H1 (cell line): ENCODE measurements around the gene SMIM13. TPM values are rescaled to one million over a fixed set of nuclear protein-coding genes. Genes with fewer than 3 reads are reported as not detected.

Experiments
- CTCF ChIA-PET: fragments of 300-600 bp; sonication (Branson Sonifier 250); formaldehyde crosslinking; loops from one replicate; lab custom pipeline; 2021; ENCODE audit not compliant: partially characterized antibody; lab: Charles Lee
- POLR2A ChIA-PET: fragments of 300-600 bp; sonication (Branson Sonifier 250); formaldehyde crosslinking; loops from one replicate; lab custom pipeline; 2021; ENCODE audit warnings: inconsistent platforms; ENCODE audit not compliant: partially characterized antibody; lab: Charles Lee
- DNase-seq, 2 experiments: peaks; one replicate each; pipeline versions ENCODE4 v3.0.0 to v3.0.0-alpha.2; 2010 to 2022; ENCODE audit warnings: low spot score in 2 of 2, low read depth in 1 of 2, mixed read lengths in 1 of 2
- FAIRE-seq: peaks from 2 replicates; lab custom pipeline; 2011; peaks lifted over from hg19 to GRCh38; lab: Jason Lieb, UNC
- H2AFZ ChIP-seq: 2 replicates; pipeline ENCODE4 v1.8.1; 2012; ENCODE audit warnings: low read length, inconsistent platforms
- H2AK5ac ChIP-seq: 2 replicates; pipeline ENCODE4 v1.6.1; 2013; ENCODE audit warnings: low read depth, low read length
- H2BK120ac ChIP-seq: replicated peaks from 2 replicates; pipeline ENCODE3; 2013; ENCODE audit warnings: low read depth, low read length, inconsistent platforms
- H2BK12ac ChIP-seq: 2 replicates; pipeline ENCODE4 v1.6.1; 2013; ENCODE audit warnings: low read depth, low read length
- H2BK15ac ChIP-seq: 2 replicates; pipeline ENCODE4 v1.6.1; 2013; ENCODE audit warnings: low read length
- H2BK20ac ChIP-seq: 2 replicates; pipeline ENCODE4 v1.6.1; 2013; ENCODE audit warnings: low read length
- H2BK5ac ChIP-seq: 2 replicates; pipeline ENCODE4 v1.6.1; 2013; ENCODE audit warnings: low read depth, low read length
- H3K14ac ChIP-seq: 2 replicates; pipeline ENCODE4 v1.6.1; 2013; ENCODE audit warnings: inconsistent platforms; ENCODE audit not compliant: insufficient read length
- H3K18ac ChIP-seq: 2 replicates; pipeline ENCODE4 v1.6.1; 2013; ENCODE audit warnings: low read length; ENCODE audit errors: extremely low read depth
- H3K23ac ChIP-seq: 2 replicates; pipeline ENCODE4 v1.6.1; 2013; ENCODE audit warnings: inconsistent platforms; ENCODE audit not compliant: insufficient read length
- H3K23me2 ChIP-seq: 2 replicates; pipeline ENCODE4 v1.6.1; 2013; ENCODE audit warnings: low read depth, low read length
- H3K27ac ChIP-seq: 2 replicates; pipeline ENCODE4 v1.6.1; 2011; ENCODE audit warnings: low read depth, low read length, inconsistent platforms
- H3K27me3 ChIP-seq, 4 experiments: replicated peaks in 1 of 4; 1 replicate in 1 of 4; 2 replicates in 3 of 4; pipeline versions ENCODE4 v1.6.1 to v1.8.1; 2011 to 2013; ENCODE audit warnings: low read length in 3 of 4, mild to moderate bottlenecking in 3 of 4, inconsistent platforms in 2 of 4, mixed read lengths in 2 of 4, moderate library complexity in 1 of 4; ENCODE audit not compliant: control insufficient read depth in 3 of 4, insufficient read depth in 3 of 4; ENCODE audit errors: extremely low read depth in 1 of 4
- H3K36me3 ChIP-seq, 4 experiments: 2 replicates each; pipeline versions ENCODE4 v1.6.1 to v1.8.1; 2011 to 2013; ENCODE audit warnings: mild to moderate bottlenecking in 4 of 4, low read length in 3 of 4, moderate library complexity in 2 of 4, control low read depth in 1 of 4, inconsistent platforms in 1 of 4; ENCODE audit not compliant: insufficient read depth in 4 of 4, control insufficient read depth in 2 of 4
- H3K4ac ChIP-seq: replicated peaks from 2 replicates; pipeline ENCODE3; 2013; ENCODE audit warnings: low read length, low read depth, mixed read lengths, inconsistent platforms; ENCODE audit not compliant: insufficient read length
- H3K4me1 ChIP-seq, 4 experiments: replicated peaks in 1 of 4; 1 replicate in 1 of 4; 2 replicates in 3 of 4; pipeline versions ENCODE4 v1.6.1 to v1.8.1; 2011 to 2013; ENCODE audit warnings: low read length in 3 of 4, inconsistent platforms in 2 of 4, mixed read lengths in 1 of 4; ENCODE audit not compliant: insufficient read depth in 4 of 4, control insufficient read depth in 3 of 4
- H3K4me2 ChIP-seq, 2 experiments: 2 replicates each; pipeline versions ENCODE4 v1.6.1 to v1.8.1; 2011 to 2013; ENCODE audit warnings: low read depth in 2 of 2, low read length in 2 of 2, control low read depth in 1 of 2, inconsistent platforms in 1 of 2, mild to moderate bottlenecking in 1 of 2; ENCODE audit not compliant: insufficient read depth in 1 of 2
- H3K4me3 ChIP-seq, 4 experiments: fragments of 200-600, 300-600 bp in 1 of 4; sonication (generic), shearing (Covaris generic), sonication (Bioruptor Twin) in 1 of 4; 2 replicates each; pipeline versions ENCODE4 v1.5.1 to v1.8.1; 2011 to 2016; ENCODE audit warnings: low read length in 4 of 4, low read depth in 3 of 4, control low read depth in 2 of 4, inconsistent platforms in 2 of 4, mild to moderate bottlenecking in 2 of 4, mixed read lengths in 1 of 4, moderate library complexity in 1 of 4; ENCODE audit not compliant: insufficient read depth in 2 of 4; ENCODE audit errors: extremely low read depth in 1 of 4
- H3K56ac ChIP-seq: replicated peaks from 2 replicates; pipeline ENCODE3; 2013; ENCODE audit warnings: low read depth, mild to moderate bottlenecking, mixed read lengths, low read length, inconsistent platforms; ENCODE audit not compliant: insufficient read length
- H3K79me1 ChIP-seq: 2 replicates; pipeline ENCODE4 v1.6.1; 2013; ENCODE audit warnings: low read depth, low read length, control low read depth
- H3K79me2 ChIP-seq, 2 experiments: 2 replicates each; pipeline versions ENCODE4 v1.6.1 to v1.8.1; 2012 to 2013; ENCODE audit warnings: low read length in 2 of 2, mild to moderate bottlenecking in 2 of 2, inconsistent platforms in 1 of 2; ENCODE audit not compliant: insufficient read depth in 2 of 2, control insufficient read depth in 1 of 2
- H3K9ac ChIP-seq, 4 experiments: replicated peaks in 1 of 4; 1 replicate in 1 of 4; 2 replicates in 3 of 4; pipeline versions ENCODE4 v1.6.1 to v1.8.1; 2011 to 2013; ENCODE audit warnings: low read depth in 3 of 4, low read length in 3 of 4, control low read depth in 2 of 4, mild to moderate bottlenecking in 2 of 4, moderate library complexity in 2 of 4, inconsistent platforms in 1 of 4; ENCODE audit errors: extremely low read depth in 1 of 4
- H3K9me3 ChIP-seq, 2 experiments: 2 replicates each; pipeline versions ENCODE4 v1.6.1 to v1.8.1; 2012 to 2013; ENCODE audit warnings: mild to moderate bottlenecking in 2 of 2, moderate library complexity in 2 of 2, control low read depth in 1 of 2, inconsistent platforms in 1 of 2, low read depth in 1 of 2, low read length in 1 of 2, mixed read lengths in 1 of 2; ENCODE audit not compliant: insufficient read depth in 2 of 2
- H4K20me1 ChIP-seq, 2 experiments: replicated peaks in 1 of 2; 2 replicates each; pipeline versions ENCODE3 to v1.8.1; 2011 to 2013; ENCODE audit warnings: inconsistent platforms in 2 of 2, low read length in 2 of 2, mild to moderate bottlenecking in 1 of 2; ENCODE audit not compliant: insufficient read depth in 2 of 2, control insufficient read depth in 1 of 2
- H4K5ac ChIP-seq: 2 replicates; pipeline ENCODE4 v1.6.1; 2013; ENCODE audit warnings: low read length, low read depth, mixed read lengths, inconsistent platforms; ENCODE audit not compliant: insufficient read length
- H4K8ac ChIP-seq: 2 replicates; pipeline ENCODE4 v1.8.0; 2013; ENCODE audit warnings: mild to moderate bottlenecking, moderate library complexity, low read length, inconsistent platforms; ENCODE audit not compliant: insufficient read depth; ENCODE audit errors: extremely low read depth
- H4K91ac ChIP-seq: replicated peaks from 2 replicates; pipeline ENCODE3; 2013; ENCODE audit warnings: low read length, mixed read lengths, inconsistent platforms; ENCODE audit not compliant: insufficient read length
- BACH1 ChIP-seq: IDR thresholded peaks from 2 replicates; pipeline ENCODE4 v1.6.1; 2012; ENCODE audit warnings: low read length, improper control_type of control experiment
- BRCA1 ChIP-seq: IDR thresholded peaks from 2 replicates; pipeline ENCODE4 v1.6.1; 2012; ENCODE audit warnings: low read depth, low read length, improper control_type of control experiment
- EZH2 ChIP-seq: fragments of 200-600 bp; sonication (generic); IDR thresholded peaks from 2 replicates; pipeline ENCODE4 v1.7.1; 2012; ENCODE audit warnings: low read depth, mild to moderate bottlenecking, moderate library complexity, low read length, inconsistent platforms; ENCODE audit not compliant: severe bottlenecking
- KDM5A ChIP-seq: fragments of 200-600 bp; IDR thresholded peaks from 2 replicates; pipeline ENCODE4 v1.7.1; 2012; ENCODE audit warnings: mild to moderate bottlenecking, low read length, inconsistent platforms, mixed read lengths
- POLR2A ChIP-seq, 2 experiments: IDR thresholded peaks; 1 replicate in 1 of 2; 2 replicates in 1 of 2; pipeline ENCODE4 v1.6.1; 2011; ENCODE audit warnings: low read depth in 2 of 2, low read length in 2 of 2, mild to moderate bottlenecking in 2 of 2; ENCODE audit errors: control extremely low read depth in 1 of 2
- RBBP5 ChIP-seq: IDR thresholded peaks from 2 replicates; pipeline ENCODE4 v1.7.1; 2012; ENCODE audit warnings: low read depth, mild to moderate bottlenecking, inconsistent platforms, low read length, moderate library complexity, borderline replicate concordance
- RFX5 ChIP-seq: IDR thresholded peaks from 2 replicates; pipeline ENCODE4 v1.6.1; 2011; ENCODE audit warnings: low read depth, low read length, improper control_type of control experiment, borderline replicate concordance
- SAP30 ChIP-seq: fragments of 300-600 bp; sonication (generic); IDR thresholded peaks from 2 replicates; pipeline ENCODE4 v1.7.1; 2012; ENCODE audit warnings: low read length, moderate library complexity, mild to moderate bottlenecking, inconsistent platforms; ENCODE audit not compliant: insufficient read depth, insufficient replicate concordance
- SIRT6 ChIP-seq: IDR thresholded peaks from one replicate; pipeline ENCODE4 v1.7.1; 2012; ENCODE audit warnings: low read length, inconsistent platforms
- SP1 ChIP-seq: IDR thresholded peaks from 2 replicates; pipeline ENCODE4 v1.6.1; 2011; ENCODE audit warnings: low read depth, low read length
- SP2 ChIP-seq: IDR thresholded peaks from 2 replicates; pipeline ENCODE4 v1.6.1; 2012; ENCODE audit warnings: mild to moderate bottlenecking, low read length, inconsistent platforms
- SUZ12 ChIP-seq: fragments of 200-600 bp; sonication (generic); IDR thresholded peaks from 2 replicates; pipeline ENCODE4 v1.6.1; 2012; ENCODE audit warnings: mild to moderate bottlenecking, inconsistent platforms, low read length, moderate library complexity, mixed read lengths
- TAF1 ChIP-seq: IDR thresholded peaks from 2 replicates; pipeline ENCODE4 v1.6.1; 2011; ENCODE audit warnings: mild to moderate bottlenecking, low read depth, low read length
- ZNF274 ChIP-seq: IDR thresholded peaks from 2 replicates; pipeline ENCODE4 v1.7.0; 2012; ENCODE audit warnings: low read length, borderline replicate concordance; ENCODE audit errors: extremely low read depth
- WGBS, 2 experiments: shearing (Covaris generic) in 1 of 2; methylation state at CpG; one replicate each; pipeline versions ENCODE4 v1.1.6 to v1.1.7; 2013 to 2015; ENCODE audit warnings: low lambda C conversion rate in 2 of 2, mixed read lengths in 2 of 2, inconsistent platforms in 1 of 2, low coverage in 1 of 2, missing lambda C conversion rate in 1 of 2; ENCODE audit not compliant: insufficient replicate concordance in 2 of 2, insufficient coverage in 1 of 2, insufficient read length in 1 of 2; ENCODE audit errors: extremely low coverage in 1 of 2, missing lambda C conversion rate in 1 of 2; 5-methylcytosine and 5-hydroxymethylcytosine counted together
- polyA plus RNA-seq, 7 experiments: library from polyadenylated mRNA; depleted of rRNA in 3 of 7; stranded (reverse) in 5 of 7; unstranded in 2 of 7; fragments of >200 nt in 5 of 7; fragments of 200-250 nt in 2 of 7; gene quantifications; 1 replicate in 5 of 7; 2 replicates in 1 of 7; 4 replicates in 1 of 7; pipeline versions ENCODE4 v1.2.1 to v1.2.3, GENCODE V29; 2011 to 2013; ENCODE audit warnings: missing spikeins in 2 of 7, mixed read lengths in 2 of 7
- total RNA-seq: library from RNA; stranded (reverse); fragmentation: NEBNext Ultra II Directional; extraction: Animal tissue kit (Norgen Biotek cat#: 25700); gene quantifications from 2 replicates; pipeline ENCODE4 v1.2.1, GENCODE V29; 2021

The SMIM13 gene
- total and polyA plus RNA-seq, 2 of the 8 experiments (the other 6 are each of a cell fraction or from before 2014, with no cell fraction given) = 1.7 to 10.6 TPM

DNA sequence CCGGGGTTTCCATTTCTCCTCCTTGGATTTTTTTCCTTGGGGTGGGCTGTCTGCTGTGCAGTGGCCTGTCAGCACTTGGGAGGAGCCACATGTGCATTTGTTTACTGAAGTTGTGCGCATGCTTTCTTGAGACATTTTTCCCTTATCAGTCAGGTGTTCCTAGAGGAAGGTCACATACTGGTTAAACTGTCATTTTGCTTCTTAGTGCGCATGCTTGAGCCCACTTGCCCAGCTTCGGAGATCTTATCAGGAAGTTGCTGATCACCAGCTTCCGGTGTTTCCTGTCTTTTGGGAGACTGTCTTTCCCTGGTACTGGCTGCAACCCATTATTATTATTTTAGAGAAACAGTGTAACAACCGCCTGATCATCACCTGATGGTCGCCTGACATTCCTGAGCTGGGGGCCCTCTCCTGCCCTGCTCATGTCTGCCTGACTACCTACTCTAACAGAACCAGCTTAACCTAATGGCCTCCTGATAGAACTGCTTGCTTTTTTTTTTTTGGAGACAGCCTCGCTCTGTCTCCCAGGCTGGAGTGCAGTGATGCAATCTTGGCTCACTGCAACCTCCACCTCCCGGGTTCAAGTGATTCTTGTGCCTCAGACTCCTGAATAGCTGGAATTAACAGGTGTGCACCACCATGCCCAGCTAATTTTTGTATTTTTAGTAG lies 18.3 kb downstream of the SMIM13 start:
- FAIRE-seq (no peak), DNase-seq (peak in 1 of 2 experiments; percentile 37)
- ChIA-PET POLR2A (interaction anchor here (0.6 kb wide), 1 partner anchor 20 kb away, joined by 3 read pairs; no protein-coding TSS in a partner anchor), CTCF (interaction anchor here (0.6 to 2.3 kb wide), 6 partner anchors 12 to 384 kb away, joined by 3 to 5 read pairs (median 4); partner anchors contain the start of gene SMIM13)
- H2BK15ac ChIP-seq = no peak overlapping the region
- no peaks in the 10 kb centered on the region for H3K27me3 ChIP-seq
- no peaks in the 10 kb centered on the region for H3K9me3 ChIP-seq
- H3K4me3 ChIP-seq = no peak overlapping the region
- no peaks in the 10 kb centered on the region for H3K36me3 ChIP-seq
- H3K27ac ChIP-seq = no peak overlapping the region
- no peak overlapping the region for H4K91ac ChIP-seq
- no peak overlapping the region; the same call in 1 of the 2 replicates for H3K18ac ChIP-seq
- H3K14ac ChIP-seq = no peak overlapping the region
- no peak overlapping the region for H3K9ac ChIP-seq
- no peak overlapping the region for H2BK120ac ChIP-seq
- H3K56ac ChIP-seq = no peak overlapping the region
- no peak overlapping the region for H3K23ac ChIP-seq
- no peak overlapping the region for H2BK12ac ChIP-seq
- no peaks in the 10 kb centered on the region for H3K23me2 ChIP-seq
- peaks cover 3% of the 10 kb centered on the region; the same call in 1 of the 2 replicates for H3K79me1 ChIP-seq
- H2AK5ac ChIP-seq = no peak overlapping the region
- H4K20me1 ChIP-seq = peaks cover 0 to 3% of the 10 kb centered on the region in 2 experiments
- H3K4me2 ChIP-seq = no peak overlapping the region
- no peak overlapping the region for H4K5ac ChIP-seq
- H3K79me2 ChIP-seq = peaks cover 7 to 73% of the 10 kb centered on the region in 2 experiments; a peak in 3 of 4 replicates
- H4K8ac ChIP-seq = no peak overlapping the region
- no peak overlapping the region for H2BK5ac ChIP-seq
- no peak overlapping the region for H2BK20ac ChIP-seq
- WGBS, 2 experiments = 93% methylated on average over 9 of the region's 9 CpGs; no CpG with 5 or more reads in 1 of the 2 experiments
- no peak overlapping the region for H2AFZ ChIP-seq
- peaks cover 0 to 14% (median 5%) of the 10 kb centered on the region in 4 experiments; a peak in 6 of 7 replicates for H3K4me1 ChIP-seq
- no peak overlapping the region for H3K4ac ChIP-seq
- no peak for TF ChIP-seq SAP30
- no peak for TF ChIP-seq KDM5A
- no peak for TF ChIP-seq BACH1
- no peak for TF ChIP-seq BRCA1
- no peak for TF ChIP-seq TAF1
- TF ChIP-seq ZNF274 = no peak
- TF ChIP-seq RFX5 = no peak
- TF ChIP-seq SP1 = no peak
- TF ChIP-seq POLR2A (IDR thresholded peaks at IDR 0.05; ENCODE audit: control extremely low read depth in 1 of 2, low read depth in 2 of 2, low read length in 2 of 2) = no peak
- no peak for TF ChIP-seq SIRT6
- no peak for TF ChIP-seq SP2
- TF ChIP-seq SUZ12 = no peak
- no peak for TF ChIP-seq EZH2
- TF ChIP-seq RBBP5 = no peak
